GM23338 (cell line): ENCODE results near the gene SLC2A5. TPM values are rescaled to one million over a fixed set of nuclear protein-coding genes. Genes with fewer than 3 reads are reported as not detected.

ENCODE experiments used
- ATAC-seq: fragments of 200-7000 bp; cut with Tn5 transposase; 3 replicates; pipeline ENCODE4 v1.9.1; 2020
- DNase-seq: peaks from one replicate; pipeline ENCODE4 v3.0.0-alpha.2; 2015; ENCODE audit warnings: low spot score
- H2AFZ ChIP-seq: fragments of 200-600 bp; sonication (generic); 2 replicates; pipeline ENCODE4 v1.8.0; 2016; ENCODE audit warnings: antibody characterized with exemption, mild to moderate bottlenecking, moderate library complexity
- H3F3A ChIP-seq: fragments of 200-600 bp; sonication (generic); replicated peaks from 2 replicates; pipeline ENCODE4 v1.8.0; 2017; ENCODE audit warnings: antibody characterized with exemption, mixed run types, low read depth
- H3K27ac ChIP-seq: fragments of 200-600 bp; sonication (generic); 2 replicates; pipeline ENCODE4 v1.6.1; 2016; ENCODE audit warnings: low read depth
- H3K27me3 ChIP-seq: fragments of 200-600 bp; sonication (generic); 2 replicates; pipeline ENCODE4 v1.8.0; 2016; ENCODE audit warnings: mild to moderate bottlenecking, mixed run types, moderate library complexity; ENCODE audit not compliant: insufficient read depth
- H3K36me3 ChIP-seq: fragments of 200-600 bp; sonication (generic); 2 replicates; pipeline ENCODE4 v1.8.0; 2016; ENCODE audit warnings: mild to moderate bottlenecking; ENCODE audit not compliant: insufficient read depth
- H3K4me1 ChIP-seq: fragments of 200-600 bp; sonication (generic); 2 replicates; pipeline ENCODE4 v1.8.0; 2016; ENCODE audit warnings: mild to moderate bottlenecking, moderate library complexity; ENCODE audit not compliant: insufficient read depth
- H3K4me2 ChIP-seq: fragments of 200-600 bp; sonication (generic); 2 replicates; pipeline ENCODE4 v1.7.1; 2017; ENCODE audit warnings: mixed run types
- H3K4me3 ChIP-seq: fragments of 200-600 bp; sonication (generic); 2 replicates; pipeline ENCODE4 v1.6.1; 2016; ENCODE audit warnings: mixed run types
- H3K79me2 ChIP-seq: fragments of 200-600 bp; sonication (generic); replicated peaks from 2 replicates; pipeline ENCODE4 v1.8.0; 2017; ENCODE audit warnings: mild to moderate bottlenecking; ENCODE audit not compliant: insufficient read depth
- H3K9me2 ChIP-seq: fragments of 200-600 bp; sonication (generic); 2 replicates; pipeline ENCODE4 v1.8.0; 2017; ENCODE audit not compliant: insufficient read depth
- H4K20me1 ChIP-seq: fragments of 200-600 bp; sonication (generic); replicated peaks from 2 replicates; pipeline ENCODE4 v1.8.0; 2017; ENCODE audit warnings: mild to moderate bottlenecking; ENCODE audit not compliant: insufficient read depth
- H3K27ac Mint-ChIP-seq: 2 replicates; pipeline ENCODE4 v1.8.0; 2020; ENCODE audit warnings: inconsistent platforms, mild to moderate bottlenecking, moderate library complexity, mixed read lengths
- H3K27me3 Mint-ChIP-seq: 3 replicates; pipeline ENCODE4 v1.8.0; 2022; ENCODE audit warnings: low read depth, mild to moderate bottlenecking, moderate library complexity, mixed read lengths, inconsistent platforms; ENCODE audit not compliant: insufficient read depth, poor library complexity
- H3K36me3 Mint-ChIP-seq: 3 replicates; pipeline ENCODE4 v1.8.0; 2021; ENCODE audit warnings: low read depth, mild to moderate bottlenecking, inconsistent platforms, moderate library complexity, mixed read lengths
- H3K4me1 Mint-ChIP-seq: 3 replicates; pipeline ENCODE4 v1.8.0; 2020; ENCODE audit warnings: mild to moderate bottlenecking, inconsistent platforms, mixed read lengths
- H3K4me3 Mint-ChIP-seq: 3 replicates; pipeline ENCODE4 v1.8.0; 2021; ENCODE audit warnings: moderate library complexity, mild to moderate bottlenecking, inconsistent platforms, mixed read lengths
- H3K9me3 Mint-ChIP-seq: 3 replicates; pipeline ENCODE4 v1.8.0; 2020; ENCODE audit warnings: moderate library complexity, mild to moderate bottlenecking, inconsistent platforms, mixed read lengths
- EZH2 ChIP-seq: fragments of 200-600 bp; sonication (generic); IDR thresholded peaks from one replicate; pipeline ENCODE4 v1.8.0; 2017; ENCODE audit warnings: antibody characterized with exemption, mild to moderate bottlenecking, low read depth; ENCODE audit not compliant: unreplicated experiment
- JUNB ChIP-seq: IDR thresholded peaks from one replicate; pipeline ENCODE4 v1.6.1; 2016; ENCODE audit warnings: antibody characterized with exemption; ENCODE audit not compliant: unreplicated experiment
- NANOG ChIP-seq: IDR thresholded peaks from 2 replicates; pipeline ENCODE4 v1.6.1; 2016; ENCODE audit warnings: antibody characterized with exemption, borderline replicate concordance
- ZNF331 ChIP-seq: fragments of 250-450 bp; sonication (Bioruptor Pico); IDR thresholded peaks from 2 replicates; pipeline ENCODE4 v1.5.0; 2020; ENCODE audit warnings: low read depth, mild to moderate bottlenecking, moderate library complexity
- polyA plus RNA-seq: library from polyadenylated mRNA; unstranded; fragments of >200 nt; fragmentation: Nextera tagmentation; extraction: Ambion mirVana; gene quantifications from 2 replicates; pipeline ENCODE4 v1.2.1, GENCODE V29; 2016
- total RNA-seq: library from RNA; depleted of rRNA; stranded (reverse); fragments of >200 nt; shearing (Covaris generic); gene quantifications from 2 replicates; pipeline ENCODE4 v1.2.3, GENCODE V29; 2014
- TF ChIP-seq, protein P1 (sequence below): fragments of 250-450 bp; sonication (Bioruptor Pico); IDR thresholded peaks from 2 replicates; pipeline ENCODE4 v1.5.0; 2020; ENCODE audit warnings: mild to moderate bottlenecking, moderate library complexity
- TF ChIP-seq, protein P2 (sequence below), 2 experiments: fragments of 200-600 bp in 1 of 2; sonication (generic) in 1 of 2; conservative IDR thresholded peaks; 2 replicates each; pipeline versions ENCODE4 v1.5.1 to v1.6.1; 2016 to 2017; ENCODE audit warnings: antibody characterized with exemption in 2 of 2, low read depth in 2 of 2, mild to moderate bottlenecking in 2 of 2, moderate library complexity in 1 of 2
- TF ChIP-seq, protein P3 (sequence below): IDR thresholded peaks from 2 replicates; pipeline ENCODE4 v1.6.1; 2016; ENCODE audit warnings: antibody characterized with exemption

SLC2A5 gene
- total and polyA plus RNA-seq, 2 experiments from 2014 or later: 0.03 TPM; not detected in 1

DNA sequence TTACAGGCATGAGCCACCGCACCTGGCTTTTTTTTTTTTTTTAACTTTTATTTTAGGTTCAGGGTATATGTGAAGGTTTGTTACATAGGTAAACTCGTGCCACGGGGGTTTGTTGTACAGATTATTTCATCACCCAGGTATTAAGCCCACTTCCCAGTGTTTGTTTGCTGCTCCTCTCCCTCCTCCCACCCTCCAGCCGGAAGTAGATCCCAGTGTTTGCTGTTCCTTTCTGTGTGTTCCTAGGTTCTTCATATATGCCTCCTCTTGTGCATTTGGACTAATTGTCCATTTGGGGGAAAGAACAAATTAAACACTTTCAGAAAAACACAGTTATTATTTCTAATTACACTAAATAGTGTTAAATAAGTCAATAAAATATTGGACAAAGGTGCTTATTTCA, 42.1 kb downstream of the SLC2A5 start (continued):
- TF ChIP-seq, protein P1, sequence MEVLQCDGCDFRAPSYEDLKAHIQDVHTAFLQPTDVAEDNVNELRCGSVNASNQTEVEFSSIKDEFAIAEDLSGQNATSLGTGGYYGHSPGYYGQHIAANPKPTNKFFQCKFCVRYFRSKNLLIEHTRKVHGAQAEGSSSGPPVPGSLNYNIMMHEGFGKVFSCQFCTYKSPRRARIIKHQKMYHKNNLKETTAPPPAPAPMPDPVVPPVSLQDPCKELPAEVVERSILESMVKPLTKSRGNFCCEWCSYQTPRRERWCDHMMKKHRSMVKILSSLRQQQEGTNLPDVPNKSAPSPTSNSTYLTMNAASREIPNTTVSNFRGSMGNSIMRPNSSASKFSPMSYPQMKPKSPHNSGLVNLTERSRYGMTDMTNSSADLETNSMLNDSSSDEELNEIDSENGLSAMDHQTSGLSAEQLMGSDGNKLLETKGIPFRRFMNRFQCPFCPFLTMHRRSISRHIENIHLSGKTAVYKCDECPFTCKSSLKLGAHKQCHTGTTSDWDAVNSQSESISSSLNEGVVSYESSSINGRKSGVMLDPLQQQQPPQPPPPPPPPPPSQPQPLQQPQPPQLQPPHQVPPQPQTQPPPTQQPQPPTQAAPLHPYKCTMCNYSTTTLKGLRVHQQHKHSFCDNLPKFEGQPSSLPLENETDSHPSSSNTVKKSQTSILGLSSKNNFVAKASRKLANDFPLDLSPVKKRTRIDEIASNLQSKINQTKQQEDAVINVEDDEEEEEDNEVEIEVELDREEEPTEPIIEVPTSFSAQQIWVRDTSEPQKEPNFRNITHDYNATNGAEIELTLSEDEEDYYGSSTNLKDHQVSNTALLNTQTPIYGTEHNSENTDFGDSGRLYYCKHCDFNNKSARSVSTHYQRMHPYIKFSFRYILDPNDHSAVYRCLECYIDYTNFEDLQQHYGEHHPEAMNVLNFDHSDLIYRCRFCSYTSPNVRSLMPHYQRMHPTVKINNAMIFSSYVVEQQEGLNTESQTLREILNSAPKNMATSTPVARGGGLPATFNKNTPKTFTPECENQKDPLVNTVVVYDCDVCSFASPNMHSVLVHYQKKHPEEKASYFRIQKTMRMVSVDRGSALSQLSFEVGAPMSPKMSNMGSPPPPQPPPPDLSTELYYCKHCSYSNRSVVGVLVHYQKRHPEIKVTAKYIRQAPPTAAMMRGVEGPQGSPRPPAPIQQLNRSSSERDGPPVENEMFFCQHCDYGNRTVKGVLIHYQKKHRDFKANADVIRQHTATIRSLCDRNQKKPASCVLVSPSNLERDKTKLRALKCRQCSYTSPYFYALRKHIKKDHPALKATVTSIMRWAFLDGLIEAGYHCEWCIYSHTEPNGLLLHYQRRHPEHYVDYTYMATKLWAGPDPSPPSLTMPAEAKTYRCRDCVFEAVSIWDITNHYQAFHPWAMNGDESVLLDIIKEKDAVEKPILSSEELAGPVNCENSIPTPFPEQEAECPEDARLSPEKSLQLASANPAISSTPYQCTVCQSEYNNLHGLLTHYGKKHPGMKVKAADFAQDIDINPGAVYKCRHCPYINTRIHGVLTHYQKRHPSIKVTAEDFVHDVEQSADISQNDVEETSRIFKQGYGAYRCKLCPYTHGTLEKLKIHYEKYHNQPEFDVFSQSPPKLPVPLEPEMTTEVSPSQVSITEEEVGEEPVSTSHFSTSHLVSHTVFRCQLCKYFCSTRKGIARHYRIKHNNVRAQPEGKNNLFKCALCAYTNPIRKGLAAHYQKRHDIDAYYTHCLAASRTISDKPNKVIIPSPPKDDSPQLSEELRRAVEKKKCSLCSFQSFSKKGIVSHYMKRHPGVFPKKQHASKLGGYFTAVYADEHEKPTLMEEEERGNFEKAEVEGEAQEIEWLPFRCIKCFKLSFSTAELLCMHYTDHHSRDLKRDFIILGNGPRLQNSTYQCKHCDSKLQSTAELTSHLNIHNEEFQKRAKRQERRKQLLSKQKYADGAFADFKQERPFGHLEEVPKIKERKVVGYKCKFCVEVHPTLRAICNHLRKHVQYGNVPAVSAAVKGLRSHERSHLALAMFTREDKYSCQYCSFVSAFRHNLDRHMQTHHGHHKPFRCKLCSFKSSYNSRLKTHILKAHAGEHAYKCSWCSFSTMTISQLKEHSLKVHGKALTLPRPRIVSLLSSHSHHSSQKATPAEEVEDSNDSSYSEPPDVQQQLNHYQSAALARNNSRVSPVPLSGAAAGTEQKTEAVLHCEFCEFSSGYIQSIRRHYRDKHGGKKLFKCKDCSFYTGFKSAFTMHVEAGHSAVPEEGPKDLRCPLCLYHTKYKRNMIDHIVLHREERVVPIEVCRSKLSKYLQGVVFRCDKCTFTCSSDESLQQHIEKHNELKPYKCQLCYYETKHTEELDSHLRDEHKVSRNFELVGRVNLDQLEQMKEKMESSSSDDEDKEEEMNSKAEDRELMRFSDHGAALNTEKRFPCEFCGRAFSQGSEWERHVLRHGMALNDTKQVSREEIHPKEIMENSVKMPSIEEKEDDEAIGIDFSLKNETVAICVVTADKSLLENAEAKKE (CRISPR knock-in tag): no peak
- TF ChIP-seq EZH2 (no peak), NANOG (no peak), ZNF331 (CRISPR knock-in tag) (no peak)
- TF ChIP-seq, protein P2, sequence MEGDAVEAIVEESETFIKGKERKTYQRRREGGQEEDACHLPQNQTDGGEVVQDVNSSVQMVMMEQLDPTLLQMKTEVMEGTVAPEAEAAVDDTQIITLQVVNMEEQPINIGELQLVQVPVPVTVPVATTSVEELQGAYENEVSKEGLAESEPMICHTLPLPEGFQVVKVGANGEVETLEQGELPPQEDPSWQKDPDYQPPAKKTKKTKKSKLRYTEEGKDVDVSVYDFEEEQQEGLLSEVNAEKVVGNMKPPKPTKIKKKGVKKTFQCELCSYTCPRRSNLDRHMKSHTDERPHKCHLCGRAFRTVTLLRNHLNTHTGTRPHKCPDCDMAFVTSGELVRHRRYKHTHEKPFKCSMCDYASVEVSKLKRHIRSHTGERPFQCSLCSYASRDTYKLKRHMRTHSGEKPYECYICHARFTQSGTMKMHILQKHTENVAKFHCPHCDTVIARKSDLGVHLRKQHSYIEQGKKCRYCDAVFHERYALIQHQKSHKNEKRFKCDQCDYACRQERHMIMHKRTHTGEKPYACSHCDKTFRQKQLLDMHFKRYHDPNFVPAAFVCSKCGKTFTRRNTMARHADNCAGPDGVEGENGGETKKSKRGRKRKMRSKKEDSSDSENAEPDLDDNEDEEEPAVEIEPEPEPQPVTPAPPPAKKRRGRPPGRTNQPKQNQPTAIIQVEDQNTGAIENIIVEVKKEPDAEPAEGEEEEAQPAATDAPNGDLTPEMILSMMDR (conservative IDR thresholded peaks at IDR 0.05; ENCODE audit: low read depth in 2 of 2): no peak

- Histone ChIP-seq H3K79me2 (no peaks in the 10 kb centered on the region), H3K36me3 (no peaks in the 10 kb centered on the region), H3F3A (no peaks in the 10 kb centered on the region), H3K4me1 (no peaks in the 10 kb centered on the region), H2AFZ (no peak overlapping the region), H3K27ac (no peak overlapping the region), H4K20me1 (no peaks in the 10 kb centered on the region), H3K27me3 (no peaks in the 10 kb centered on the region), H3K4me3 (no peak overlapping the region), H3K9me2 (no peaks in the 10 kb centered on the region), H3K4me2 (no peak overlapping the region)
- DNase-seq (no peak), ATAC-seq (no peak)
- Mint-ChIP-seq H3K27ac (no peak overlapping the region), H3K27me3 (peaks cover 2% of the 10 kb centered on the region), H3K9me3 (peaks cover 16% of the 10 kb centered on the region), H3K36me3 (0 out of 3 replicates have a peak, but pooled peaks cover 4% of the 10 kb centered on the region), H3K4me1 (no peaks in the 10 kb centered on the region), H3K4me3 (no peak overlapping the region)
- TF ChIP-seq, protein P3, sequence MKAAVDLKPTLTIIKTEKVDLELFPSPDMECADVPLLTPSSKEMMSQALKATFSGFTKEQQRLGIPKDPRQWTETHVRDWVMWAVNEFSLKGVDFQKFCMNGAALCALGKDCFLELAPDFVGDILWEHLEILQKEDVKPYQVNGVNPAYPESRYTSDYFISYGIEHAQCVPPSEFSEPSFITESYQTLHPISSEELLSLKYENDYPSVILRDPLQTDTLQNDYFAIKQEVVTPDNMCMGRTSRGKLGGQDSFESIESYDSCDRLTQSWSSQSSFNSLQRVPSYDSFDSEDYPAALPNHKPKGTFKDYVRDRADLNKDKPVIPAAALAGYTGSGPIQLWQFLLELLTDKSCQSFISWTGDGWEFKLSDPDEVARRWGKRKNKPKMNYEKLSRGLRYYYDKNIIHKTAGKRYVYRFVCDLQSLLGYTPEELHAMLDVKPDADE: no peak
- TF ChIP-seq JUNB: no peak
- TF ChIP-seq ZNF331 (CRISPR knock-in tag): no peak
These were observed 44.0 kb downstream of the SLC2A5 start for GRCh38 chr1:9025449-9025848.
